ENCODE data around the gene MICAL3.
"Not testable (repeated sequence)": the region's sequence is repeated elsewhere in the genome, so short reads cannot be mapped to it uniquely, and the experiment has no call there.

The MICAL3 gene

DNA sequence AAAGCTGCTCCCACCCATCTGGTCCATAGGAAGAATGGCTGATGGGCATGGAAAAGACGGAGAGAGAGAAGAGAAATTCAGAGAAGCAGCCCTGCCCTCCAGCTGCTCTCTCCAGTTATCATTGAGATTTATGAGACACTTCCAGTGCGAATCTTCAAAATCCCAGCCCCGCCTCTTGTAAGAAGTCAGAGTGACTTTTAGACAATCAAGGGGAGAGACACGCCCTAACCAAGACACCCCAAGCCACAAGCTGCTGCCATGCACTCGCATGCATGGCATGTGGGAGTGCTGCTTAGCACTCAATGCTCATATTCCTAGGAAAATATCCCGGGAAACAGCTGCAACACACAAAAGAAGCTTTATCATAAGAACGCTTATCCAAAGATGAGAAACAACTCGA, 139.5 kb downstream of the MICAL3 start:
- DNase-seq (ENCODE audit: low read depth) = no peak

DNA sequence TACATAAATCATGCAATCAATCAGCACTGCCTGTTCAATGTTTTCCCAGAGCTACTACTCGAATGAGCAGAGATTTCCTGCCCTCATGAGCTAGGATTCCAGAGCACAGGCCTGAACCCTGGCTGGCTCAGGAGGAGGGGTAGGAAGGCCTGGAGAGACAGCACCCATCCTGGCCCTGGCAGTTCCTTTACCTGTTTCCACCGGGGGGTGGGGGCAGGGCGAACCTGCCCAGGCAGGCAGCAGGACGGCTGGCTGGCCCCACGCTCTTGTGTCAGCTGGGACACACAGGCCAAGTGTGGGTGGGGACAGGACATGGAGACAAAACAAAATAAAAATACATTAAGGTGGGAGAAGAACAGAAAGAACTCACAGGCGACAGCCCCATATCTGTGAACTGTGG, 140.3 kb downstream of the MICAL3 start:
- DNase-seq (ENCODE audit: low read depth) = no peak

GRCh38 chr22:17883356-17883755, 141.0 kb downstream of the MICAL3 start:
- DNase-seq (ENCODE audit: low read depth) = no peak

GRCh38 chr22:17882727-17883126, 141.6 kb downstream of the MICAL3 start:
- DNase-seq (ENCODE audit: low read depth) = no peak

DNA sequence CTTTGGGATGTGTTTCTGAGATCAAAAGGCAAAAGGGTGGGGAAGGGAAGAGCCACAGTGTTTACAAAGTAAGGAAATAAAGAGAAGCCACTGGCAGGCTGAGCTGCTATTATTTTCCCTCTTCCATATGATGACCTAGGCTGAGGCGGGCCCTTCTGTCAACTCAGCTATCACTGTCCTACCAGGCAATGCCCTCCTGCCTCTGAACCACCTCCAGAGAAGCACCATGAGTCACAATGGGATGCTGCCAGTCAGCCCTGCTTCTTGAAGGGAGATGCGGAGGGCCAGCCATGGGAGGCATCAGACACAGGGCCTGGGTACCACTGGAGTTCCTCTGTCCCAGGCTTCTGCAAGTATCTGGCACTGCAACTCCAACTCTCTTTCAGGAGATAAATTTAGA, 142.2 kb downstream of the MICAL3 start:
- no peak for DNase-seq (ENCODE audit: low read depth)

DNA sequence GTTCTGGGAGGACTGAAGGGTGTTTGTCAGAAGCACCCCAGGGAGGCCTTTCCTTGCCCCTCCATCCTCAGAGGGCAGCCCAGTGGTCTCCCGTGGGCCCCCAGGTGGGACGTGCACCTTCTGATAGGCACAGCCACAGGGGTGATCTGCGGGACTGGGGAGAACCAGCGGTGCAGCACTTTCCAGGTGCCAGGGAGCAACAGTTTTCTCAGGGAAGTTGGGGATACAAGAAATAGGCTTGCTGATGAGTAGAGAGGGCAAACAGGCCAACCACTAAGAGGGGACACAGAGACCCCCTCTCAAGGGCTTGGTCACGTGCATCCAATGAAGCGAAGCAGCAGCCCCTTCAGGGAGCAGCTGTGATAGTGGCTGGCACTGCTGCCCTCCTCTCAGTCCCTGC, 143.0 kb downstream of the MICAL3 start:
- DNase-seq (ENCODE audit: low read depth) = no peak

- DNase-seq (ENCODE audit: low read depth) = no peak
Observed at GRCh38 chr22:17880468-17880867, 143.9 kb downstream of the MICAL3 start.

GRCh38 chr22:17880020-17880419, 144.3 kb downstream of the MICAL3 start:
- no peak for DNase-seq (ENCODE audit: low read depth)

GRCh38 chr22:17878941-17879340, 145.4 kb downstream of the MICAL3 start:
- DNase-seq (ENCODE audit: low read depth) = no peak

GRCh38 chr22:17878186-17878694, 146.1 kb downstream of the MICAL3 start:
- no peak for DNase-seq (ENCODE audit: low read depth)

DNA sequence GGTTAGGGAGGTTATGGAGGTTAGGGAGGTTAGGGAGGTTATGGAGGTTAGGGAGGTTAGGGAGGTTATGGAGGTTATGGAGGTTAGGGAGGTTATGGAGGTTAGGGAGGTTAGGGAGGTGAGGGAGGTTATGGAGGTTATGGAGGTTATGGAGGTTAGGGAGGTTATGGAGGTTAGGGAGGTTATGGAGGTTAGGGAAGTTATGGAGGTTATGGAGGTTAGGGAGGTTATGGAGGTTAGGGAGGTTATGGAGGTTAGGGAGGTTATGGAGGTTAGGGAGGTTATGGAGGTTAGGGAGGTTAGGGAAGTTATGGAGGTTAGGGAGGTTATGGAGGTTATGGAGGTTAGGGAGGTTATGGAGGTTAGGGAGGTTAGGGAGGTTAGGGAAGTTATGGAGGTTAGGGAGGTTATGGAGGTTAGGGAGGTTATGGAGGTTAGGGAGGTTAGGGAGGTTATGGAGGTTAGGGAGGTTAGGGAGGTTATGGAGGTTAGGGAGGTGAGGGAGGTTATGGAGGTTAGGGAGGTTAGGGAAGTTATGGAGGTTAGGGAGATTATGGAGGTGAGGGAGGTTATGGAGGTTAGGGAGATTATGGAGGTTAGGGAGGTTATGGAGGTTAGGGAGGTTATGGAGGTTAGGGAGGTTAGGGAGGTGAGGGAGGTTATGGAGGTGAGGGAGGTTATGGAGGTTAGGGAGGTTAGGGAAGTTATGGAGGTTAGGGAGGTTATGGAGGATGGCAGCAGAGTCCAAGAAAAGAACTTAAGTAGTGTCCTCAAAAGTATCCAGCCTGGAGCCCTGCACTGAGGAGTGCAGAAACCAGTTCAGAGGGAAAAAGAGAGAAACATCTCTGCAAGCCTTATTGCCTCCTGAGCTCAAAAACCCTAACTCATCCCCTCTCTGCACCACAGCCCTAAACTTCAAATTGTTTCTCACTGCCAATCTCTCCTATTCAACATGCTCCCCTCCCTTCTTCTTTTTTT, 147.2 kb downstream of the MICAL3 start:
- not testable (repeated sequence) for DNase-seq (ENCODE audit: low read depth)

- DNase-seq (ENCODE audit: low read depth) = no peak
Observed at GRCh38 chr22:17876306-17876831, 148.0 kb downstream of the MICAL3 start.

DNA sequence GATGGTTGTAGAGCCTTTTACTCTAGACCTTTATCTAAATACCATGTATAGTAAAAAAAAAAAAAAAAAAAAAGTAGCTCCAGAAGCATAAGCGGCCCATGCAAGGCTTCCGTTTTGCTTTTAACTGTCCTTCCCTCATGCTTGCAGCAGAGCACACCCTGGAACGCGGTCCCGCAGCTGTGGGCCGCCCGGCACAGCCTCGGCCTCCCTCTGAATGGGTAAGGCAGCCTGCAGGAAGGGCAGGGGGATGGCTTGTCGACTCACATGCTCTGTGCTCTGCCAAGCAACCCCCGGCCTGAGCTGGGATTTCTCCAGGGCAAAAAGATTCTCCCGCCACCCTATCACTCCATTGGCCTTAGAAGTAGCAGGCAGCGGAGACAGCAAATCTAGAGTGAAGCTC, 148.7 kb downstream of the MICAL3 start:
- DNase-seq (ENCODE audit: low read depth) = no peak

DNA sequence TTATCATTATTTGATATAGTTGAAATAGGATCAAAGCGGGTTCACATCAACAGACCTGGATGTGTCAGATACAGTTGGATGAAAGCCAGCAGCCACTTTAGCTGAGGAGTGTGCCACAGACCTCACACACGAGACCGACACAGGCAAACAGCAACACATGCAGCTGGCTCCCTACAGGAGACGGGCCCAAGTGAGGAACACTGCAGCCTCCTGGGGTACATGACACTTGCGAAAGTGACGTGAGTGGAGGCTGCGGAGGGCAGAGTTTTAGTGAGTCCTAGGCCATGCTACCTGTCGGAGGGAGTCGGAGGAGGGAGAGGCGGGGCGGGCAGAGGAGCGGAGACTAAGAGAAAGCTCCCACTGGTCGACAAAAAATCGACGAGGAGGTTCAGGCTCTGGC, 149.2 kb downstream of the MICAL3 start:
- DNase-seq (ENCODE audit: low read depth) = no peak

DNA sequence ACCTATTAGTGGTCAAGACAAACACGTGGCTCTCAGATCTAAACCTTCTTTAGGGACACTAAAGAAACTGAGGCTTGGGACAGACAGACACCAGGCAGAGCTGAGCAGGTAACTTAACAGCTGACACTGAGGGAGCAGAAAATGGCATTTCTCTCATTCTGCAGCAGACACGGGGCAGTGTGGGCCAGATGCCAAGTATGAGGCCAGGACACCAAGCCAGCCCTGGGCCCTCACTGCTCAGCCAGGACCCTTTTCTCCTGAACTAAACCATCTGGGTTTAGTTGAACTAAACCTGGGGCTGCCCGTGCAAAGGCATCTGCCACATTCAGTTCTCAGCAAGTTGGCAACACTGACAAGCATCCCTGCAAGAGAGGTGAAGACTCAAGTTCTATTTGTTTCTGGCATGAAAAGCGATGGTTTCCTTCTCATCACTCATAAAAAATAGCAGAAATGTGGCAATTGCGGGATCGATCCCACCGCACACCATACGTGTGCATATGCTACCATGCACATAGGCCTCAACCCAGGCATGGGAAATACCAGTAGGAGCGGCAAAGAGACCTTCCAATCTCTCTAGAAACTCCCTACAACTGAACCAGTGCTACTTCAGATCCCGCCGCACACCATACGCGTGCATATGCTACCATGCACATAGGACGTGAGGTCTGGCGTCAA, 150.0 kb downstream of the MICAL3 start:
- DNase-seq (ENCODE audit: low read depth) = no peak

- DNase-seq (ENCODE audit: low read depth) = no peak
Observed at GRCh38 chr22:17873804-17874203, 150.6 kb downstream of the MICAL3 start.

GRCh38 chr22:17873116-17873515, 151.2 kb downstream of the MICAL3 start:
- no peak for DNase-seq (ENCODE audit: low read depth)

GRCh38 chr22:17872471-17872870, 151.9 kb downstream of the MICAL3 start:
- DNase-seq (ENCODE audit: low read depth) = no peak

GRCh38 chr22:17871726-17872458, 152.5 kb downstream of the MICAL3 start:
- no peak for DNase-seq (ENCODE audit: low read depth)

- DNase-seq (ENCODE audit: low read depth) = no peak
Observed at GRCh38 chr22:17870407-17870806, 154.0 kb downstream of the MICAL3 start.

GRCh38 chr22:17869285-17870096, 154.9 kb downstream of the MICAL3 start:
- no peak for DNase-seq (ENCODE audit: low read depth)
